K562 (cell line): ENCODE data around the gene EFCAB5. TPM values are rescaled to one million over a fixed set of nuclear protein-coding genes. Genes with fewer than 3 reads are reported as not detected.
A peak's percentile ranks its signal among the peaks of the same experiment; 100 is the strongest.

Experiments used
- ATAC-seq: fragments of 200-7000 bp; cut with Tn5 transposase; 3 replicates; pipeline ENCODE4 v1.9.1; 2020; ENCODE audit warnings: moderate library complexity
- BruUV-seq: library from RNA; stranded (reverse); fragments of 400-500 nt; replicated peaks from 2 replicates; lab custom pipeline; 2021; lab: Mats Ljungman, UMichigan
- CTCF ChIA-PET: fragments of 300-600 bp; formaldehyde crosslinking; extraction: SDS; loops from one replicate; lab custom pipeline; 2021; ENCODE audit warnings: low intra/inter-chr PET ratio; lab: Yijun Ruan, JAX
- POLR2A ChIA-PET: fragments of 300-600, 350-650 bp; sonication (Branson Sonifier 250); formaldehyde crosslinking; extraction: SDS; loops from one replicate; lab custom pipeline; 2021; ENCODE audit warnings: antibody characterized with exemption, inconsistent platforms; lab: Yijun Ruan, JAX
- DNase-seq, 4 experiments: peaks; one replicate each; pipeline versions ENCODE4 v3.0.0 to v3.0.0-alpha.2; 2011 to 2018; ENCODE audit warnings: low spot score in 3 of 4, mixed read lengths in 3 of 4; ENCODE audit errors: extremely low read depth in 1 of 4
- FAIRE-seq: peaks from 2 replicates; lab custom pipeline; 2011; peaks lifted over from hg19 to GRCh38; lab: Jason Lieb, UNC
- H2AFZ ChIP-seq: 2 replicates; pipeline ENCODE4 v1.6.0; 2011; ENCODE audit warnings: low read depth, low read length, control low read depth, inconsistent platforms
- H3K27ac ChIP-seq: fragments of 200-600 bp; 3 replicates; pipeline ENCODE4 v1.8.0; 2011; ENCODE audit warnings: low read depth, mild to moderate bottlenecking, control low read depth, inconsistent platforms, low read length, moderate library complexity, mixed read lengths; ENCODE audit errors: extremely low read depth
- H3K27me3 ChIP-seq, 2 experiments: fragments of 300-600 bp in 1 of 2; 2 replicates in 1 of 2; 3 replicates in 1 of 2; pipeline versions ENCODE4 v1.6.0 to v1.8.0; 2011; ENCODE audit warnings: inconsistent platforms in 2 of 2, low read length in 2 of 2, mild to moderate bottlenecking in 1 of 2, mixed read lengths in 1 of 2, moderate library complexity in 1 of 2; ENCODE audit not compliant: control insufficient read depth in 2 of 2, insufficient read depth in 2 of 2
- H3K36me3 ChIP-seq: fragments of 300-600 bp; 3 replicates; pipeline ENCODE4 v1.8.0; 2011; ENCODE audit warnings: mild to moderate bottlenecking, low read length, inconsistent platforms; ENCODE audit not compliant: control insufficient read depth, insufficient read depth
- H3K4me1 ChIP-seq, 2 experiments: fragments of 200-600 bp in 1 of 2; replicated peaks in 1 of 2; 2 replicates in 1 of 2; 3 replicates in 1 of 2; pipeline versions ENCODE4 v1.5.1 to v1.8.0; 2011; ENCODE audit warnings: inconsistent platforms in 2 of 2, low read length in 2 of 2, mild to moderate bottlenecking in 1 of 2, mixed read lengths in 1 of 2, moderate library complexity in 1 of 2; ENCODE audit not compliant: control insufficient read depth in 2 of 2, insufficient read depth in 2 of 2
- H3K4me2 ChIP-seq: 2 replicates; pipeline ENCODE4 v1.6.1; 2011; ENCODE audit warnings: low read length, control low read depth, inconsistent platforms, mixed read lengths; ENCODE audit not compliant: insufficient read depth
- H3K4me3 ChIP-seq: fragments of 200-600 bp; sonication (generic), shearing (Covaris generic); 2 replicates; pipeline ENCODE4 v1.5.1; 2016; ENCODE audit warnings: control low read depth, inconsistent platforms
- H3K79me2 ChIP-seq: fragments of 200-600 bp; 3 replicates; pipeline ENCODE4 v1.8.0; 2011; ENCODE audit warnings: low read length, inconsistent platforms; ENCODE audit not compliant: control insufficient read depth, insufficient read depth
- H3K9ac ChIP-seq, 2 experiments: 2 replicates each; pipeline versions ENCODE4 v1.6.0 to v1.6.1; 2011; ENCODE audit warnings: low read depth in 2 of 2, low read length in 2 of 2, control low read depth in 1 of 2, inconsistent platforms in 1 of 2, mild to moderate bottlenecking in 1 of 2, mixed read lengths in 1 of 2; ENCODE audit not compliant: insufficient read depth in 1 of 2
- H3K9me1 ChIP-seq: one replicate; pipeline ENCODE4 v1.6.0; 2011; ENCODE audit warnings: inconsistent platforms, mild to moderate bottlenecking, low read length, moderate library complexity; ENCODE audit not compliant: control insufficient read depth, insufficient read depth
- H3K9me3 ChIP-seq: replicated peaks from 2 replicates; pipeline ENCODE4 v1.5.1; 2011; ENCODE audit warnings: low read depth, low read length, inconsistent platforms; ENCODE audit not compliant: control insufficient read depth, insufficient read depth
- H4K20me1 ChIP-seq: replicated peaks from 2 replicates; pipeline ENCODE4 v1.6.1; 2011; ENCODE audit warnings: low read length, inconsistent platforms, mixed read lengths; ENCODE audit not compliant: control insufficient read depth, insufficient read depth
- ARHGAP35 ChIP-seq: fragments of 450-650 bp; IDR thresholded peaks from 2 replicates; pipeline ENCODE4 v1.6.1; 2018; ENCODE audit not compliant: partially characterized antibody
- ATF2 ChIP-seq: sonication (generic); formaldehyde crosslinking; IDR thresholded peaks from 2 replicates; pipeline ENCODE4 v1.8.1; 2022; ENCODE audit warnings: missing genetic modification reagents
- BCOR ChIP-seq: fragments of 450-650 bp; IDR thresholded peaks from 2 replicates; pipeline ENCODE4 v1.6.1; 2016
- ETS2 ChIP-seq: IDR thresholded peaks from 2 replicates; pipeline ENCODE4 v1.6.1; 2016; ENCODE audit warnings: borderline replicate concordance, missing genetic modification characterization, mild to moderate bottlenecking, moderate library complexity, missing compliant biosample characterization; ENCODE audit not compliant: poor library complexity, severe bottlenecking
- FUS ChIP-seq: fragments of 200-400 bp; formaldehyde crosslinking; optimal IDR thresholded peaks from 2 replicates; pipeline ENCODE3; 2017; ENCODE audit warnings: low read depth, low read length
- KLF10 ChIP-seq: fragments of 250-450 bp; sonication (Bioruptor Pico); IDR thresholded peaks from 2 replicates; pipeline ENCODE4 v1.6.1; 2021; ENCODE audit warnings: matching md5 sums
- KLF13 ChIP-seq: fragments of 450-650 bp; IDR thresholded peaks from 2 replicates; pipeline ENCODE4 v1.6.1; 2016; ENCODE audit warnings: missing genetic modification characterization, low read depth, mild to moderate bottlenecking, missing compliant biosample characterization, moderate library complexity, borderline replicate concordance
- MTA3 ChIP-seq: fragments of 450-650 bp; formaldehyde crosslinking; IDR thresholded peaks from 2 replicates; pipeline ENCODE4 v1.6.1; 2017; ENCODE audit warnings: mild to moderate bottlenecking, borderline replicate concordance
- NR2C2 ChIP-seq, 2 experiments: fragments of 200-800 bp in 1 of 2; sonication (Bioruptor generic) in 1 of 2; sonication (generic) in 1 of 2; formaldehyde crosslinking in 1 of 2; IDR thresholded peaks; 2 replicates each; pipeline versions ENCODE4 v1.6.1 to v1.8.0; 2016 to 2022; ENCODE audit warnings: mild to moderate bottlenecking in 1 of 2, missing compliant biosample characterization in 1 of 2, missing genetic modification characterization in 1 of 2, missing genetic modification reagents in 1 of 2
- PHB2 ChIP-seq: fragments of 450-650 bp; IDR thresholded peaks from 2 replicates; pipeline ENCODE4 v1.6.1; 2017; ENCODE audit warnings: low read depth
- PTBP1 ChIP-seq: fragments of 200-400 bp; formaldehyde crosslinking; IDR thresholded peaks from 2 replicates; pipeline ENCODE4 v1.6.1; 2017; ENCODE audit warnings: low read depth, low read length
- SIX5 ChIP-seq, 2 experiments: IDR thresholded peaks; 2 replicates each; pipeline ENCODE4 v1.6.1; 2011; ENCODE audit warnings: low read length in 2 of 2, borderline replicate concordance in 1 of 2, low read depth in 1 of 2, mild to moderate bottlenecking in 1 of 2, moderate library complexity in 1 of 2; ENCODE audit not compliant: insufficient read depth in 1 of 2
- SUPT5H ChIP-seq: fragments of 450-650 bp; IDR thresholded peaks from 2 replicates; pipeline ENCODE4 v1.6.1; 2016
- ZNF146 ChIP-seq: IDR thresholded peaks from one replicate; pipeline ENCODE4 v1.6.1; 2018; ENCODE audit warnings: missing compliant biosample characterization; ENCODE audit not compliant: unreplicated experiment
- ZNF174 ChIP-seq: fragments of 250-450 bp; sonication (Bioruptor Pico); IDR thresholded peaks from 2 replicates; pipeline ENCODE4 v1.4.0; 2020; ENCODE audit warnings: mild to moderate bottlenecking
- ZNF347 ChIP-seq: fragments of 450-650 bp; formaldehyde crosslinking; IDR thresholded peaks from 2 replicates; pipeline ENCODE4 v1.4.0; 2020; ENCODE audit warnings: low read depth, mild to moderate bottlenecking, moderate library complexity
- ZNF445 ChIP-seq: fragments of 250-450 bp; sonication (Bioruptor Pico); IDR thresholded peaks from 2 replicates; pipeline ENCODE4 v1.4.0; 2020; ENCODE audit warnings: low read depth, mild to moderate bottlenecking, moderate library complexity
- ZNF507 ChIP-seq: conservative IDR thresholded peaks from 2 replicates; pipeline ENCODE4 v1.6.1; 2017; ENCODE audit warnings: missing genetic modification characterization, missing compliant biosample characterization
- ZNF586 ChIP-seq: fragments of 450-650 bp; formaldehyde crosslinking; conservative IDR thresholded peaks from 2 replicates; pipeline ENCODE4 v1.4.0; 2020; ENCODE audit warnings: mild to moderate bottlenecking, moderate library complexity
- WGBS: fragments of 100-300 bp; shearing (Covaris generic); methylation state at CpG from one replicate; pipeline ENCODE4 v1.1.6; 2016; ENCODE audit warnings: low coverage, mixed read lengths; ENCODE audit not compliant: insufficient coverage; ENCODE audit errors: missing lambda C conversion rate; 5-methylcytosine and 5-hydroxymethylcytosine counted together
- in situ Hi-C: fragments of 300-500 bp; cut with MboI; formaldehyde crosslinking; loops from 4 replicates; pipeline ENCODE4 v1.15.0; 2018; ENCODE audit warnings: inconsistent platforms, mixed read lengths
- intact Hi-C: fragments of 100-400 bp; cut with micrococcal nuclease; formaldehyde crosslinking; loops from 2 replicates; pipeline ENCODE4 v1.14.2; 2022
- polyA plus RNA-seq, 8 experiments: library from polyadenylated mRNA; depleted of rRNA in 4 of 8; stranded (reverse) in 5 of 8; unstranded in 3 of 8; fragments of >200 nt; fragmentation: Nextera tagmentation in 2 of 8; fragmentation: Illumina TruSeq in 1 of 8; extraction: Ambion mirVana in 2 of 8; extraction: Trizol in 1 of 8; gene quantifications; 2 replicates each; pipeline versions ENCODE4 v1.2.1 to v1.2.3, GENCODE V29; 2011 to 2014; ENCODE audit warnings: inconsistent platforms in 1 of 8, missing spikeins in 1 of 8
- total RNA-seq, 7 experiments: library from RNA; depleted of rRNA in 6 of 7; stranded (reverse); fragments of >200 nt in 6 of 7; fragmentation: Illumina TruSeq in 2 of 7; extraction: Trizol in 2 of 7; gene quantifications; 2 replicates each; pipeline versions ENCODE4 v1.2.1 to v1.2.3, GENCODE V29; 2011 to 2021; ENCODE audit warnings: low replicate concordance in 1 of 7

The EFCAB5 gene
- total and polyA plus RNA-seq, 9 of the 15 experiments (the other 6 are each of a cell fraction or from before 2014, with no cell fraction given) = 0.06 to 0.11 TPM; not detected in 7

DNA sequence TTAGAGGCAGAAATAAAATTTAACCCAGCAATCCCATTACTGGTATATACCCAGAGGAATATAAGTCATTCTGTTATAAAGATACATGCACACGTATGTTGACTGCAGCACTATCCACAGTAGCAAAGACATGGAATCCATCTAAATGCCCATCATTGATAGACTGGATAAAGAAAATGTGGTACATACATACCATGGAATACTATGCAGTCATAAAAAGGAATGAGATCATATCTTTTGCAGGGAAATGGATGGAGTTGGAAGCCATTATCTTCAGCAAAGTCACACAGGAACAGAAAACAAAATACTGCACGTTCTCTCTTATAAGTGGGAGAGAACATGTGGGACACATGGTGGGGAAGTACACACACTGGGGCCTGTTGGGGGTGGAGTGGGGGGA, 34.5 kb upstream of the EFCAB5 start:
- H3K36me3 ChIP-seq = no peaks in the 10 kb centered on the region
- ChIA-PET POLR2A (interaction anchor here (0.8 kb wide), 1 partner anchor 975 kb away, joined by 4 read pairs; no protein-coding TSS in a partner anchor), CTCF (interaction anchor here (0.6 kb wide), 1 partner anchor 86 kb away, joined by 6 read pairs; no protein-coding TSS in a partner anchor)
- H3K27me3 ChIP-seq = no peaks in the 10 kb centered on the region
- H3K79me2 ChIP-seq = 0 out of 3 replicates have a peak, but pooled peaks cover 5% of the 10 kb centered on the region
- no peak for FAIRE-seq
- intact Hi-C loops = no loop called here
- no peaks in the 10 kb centered on the region; the same call in 1 of the 2 replicates for H3K9me3 ChIP-seq
- H3K9ac ChIP-seq = no peak overlapping the region
- BruUV-seq = no TSS peak
- ATAC-seq = no peak
- in situ Hi-C loops = no loop called here
- H3K4me1 ChIP-seq = no peaks in the 10 kb centered on the region
- H3K9me1 ChIP-seq = no peaks in the 10 kb centered on the region
- DNase-seq = no peak
- H4K20me1 ChIP-seq = no peaks in the 10 kb centered on the region
- no peak overlapping the region for H3K4me3 ChIP-seq
- WGBS = 38% methylated on average over 2 of the region's 2 CpGs
- H3K4me2 ChIP-seq = no peak overlapping the region
- H2AFZ ChIP-seq = no peak overlapping the region
- H3K27ac ChIP-seq = no peak overlapping the region
- no peak for TF ChIP-seq KLF10 (CRISPR knock-in tag)
- TF ChIP-seq ARHGAP35 = no peak
- no peak for TF ChIP-seq SUPT5H
- TF ChIP-seq FUS = no peak
- TF ChIP-seq PHB2 = no peak
- TF ChIP-seq ZNF586 (CRISPR knock-in tag) = no peak
- TF ChIP-seq PTBP1 = no peak
- no peak for TF ChIP-seq ZNF445 (CRISPR knock-in tag)
- no peak for TF ChIP-seq ZNF347 (CRISPR knock-in tag)
- TF ChIP-seq NR2C2 (CRISPR knock-in tag; IDR thresholded peaks at IDR 0.05) = no peak
- TF ChIP-seq NR2C2 (tag; IDR thresholded peaks at IDR 0.05) = no peak
- no peak for TF ChIP-seq KLF13 (tag)
- TF ChIP-seq MTA3 = no peak
- peak; percentile 80 for TF ChIP-seq ZNF146
- TF ChIP-seq ZNF507 (tag) = 0 out of 2 replicates have a peak, but pooled peaks have one; percentile 19
- no peak for TF ChIP-seq ATF2 (CRISPR knock-in tag)
- TF ChIP-seq ZNF174 (CRISPR knock-in tag) = no peak
- TF ChIP-seq SIX5 (IDR thresholded peaks at IDR 0.05; ENCODE audit: borderline replicate concordance in 1 of 2, insufficient read depth in 1 of 2, low read depth in 1 of 2, low read length in 2 of 2) = no peak
- no peak for TF ChIP-seq ETS2 (tag)
- 0 out of 2 replicates have a peak, but pooled peaks have one; percentile 42 for TF ChIP-seq BCOR
- TF ChIP-seq, all 486 proteins: peak for 3
